GM18951 (cell line): ENCODE data around the gene MAPKBP1.

ENCODE experiments used
- POLR2A ChIP-seq: IDR thresholded peaks from 4 replicates; pipeline ENCODE4 v1.6.1; 2011; ENCODE audit warnings: mild to moderate bottlenecking; ENCODE audit not compliant: insufficient read length, insufficient read depth; ENCODE audit errors: extremely low read depth
- in situ Hi-C: fragments of 300-500 bp; cut with MboI; formaldehyde crosslinking; loops from one replicate; pipeline ENCODE4 v1.12.0; 2022; ENCODE audit warnings: low sequenced_read_pairs, mixed read lengths, inconsistent platforms; ENCODE audit not compliant: unreplicated experiment

Gene MAPKBP1

DNA sequence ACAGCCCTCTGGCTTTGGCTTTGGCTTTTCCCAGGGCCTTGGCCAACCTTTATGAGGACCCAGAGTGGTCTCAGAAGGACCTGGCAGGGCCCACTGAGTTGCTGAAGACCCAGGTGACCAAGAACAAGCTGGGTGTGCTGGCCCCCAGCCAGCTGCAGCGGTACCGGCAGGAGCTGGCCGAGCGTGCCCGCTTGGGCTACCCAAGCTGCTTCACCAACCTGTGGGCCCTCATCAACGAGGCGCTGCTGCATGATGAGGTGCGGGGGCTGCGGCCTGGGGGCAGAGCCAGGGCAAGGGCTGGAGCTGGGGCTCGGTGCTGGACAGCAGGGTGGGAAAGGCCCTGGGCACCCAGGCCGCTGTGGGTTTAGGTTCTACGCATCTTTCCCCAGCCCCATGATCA lies 70.5 kb downstream of the MAPKBP1 start:
- TF ChIP-seq POLR2A: no peak

GRCh38 chr15:41847206-41847605 lies 72.9 kb downstream of the MAPKBP1 start:
- TF ChIP-seq POLR2A: no peak
- in situ Hi-C loops: no loop called here

More for the DNA sequence above, 70.5 kb downstream of the MAPKBP1 start:
- in situ Hi-C loops: no loop called here

DNA sequence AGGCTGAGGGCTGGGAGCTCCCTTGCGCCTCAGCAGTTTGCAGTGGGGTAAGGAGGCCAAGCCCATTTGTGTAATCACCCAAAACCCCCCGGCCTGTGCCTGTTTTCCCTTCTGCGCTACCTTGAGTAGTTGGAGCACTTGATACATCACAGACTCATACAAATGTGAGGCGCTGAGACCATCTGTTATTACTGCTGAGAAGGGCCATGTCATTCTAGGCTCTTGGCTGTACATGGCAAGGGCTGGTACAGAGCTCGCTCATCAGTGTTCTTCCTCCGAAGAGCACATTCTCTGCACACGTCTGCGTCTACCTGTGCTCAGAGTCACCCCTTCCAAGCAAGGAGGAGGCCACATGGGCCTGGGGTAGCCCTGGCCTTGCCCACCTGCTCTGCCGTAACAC lies 73.7 kb downstream of the MAPKBP1 start:
- in situ Hi-C loops: no loop called here
- no peak for TF ChIP-seq POLR2A

DNA sequence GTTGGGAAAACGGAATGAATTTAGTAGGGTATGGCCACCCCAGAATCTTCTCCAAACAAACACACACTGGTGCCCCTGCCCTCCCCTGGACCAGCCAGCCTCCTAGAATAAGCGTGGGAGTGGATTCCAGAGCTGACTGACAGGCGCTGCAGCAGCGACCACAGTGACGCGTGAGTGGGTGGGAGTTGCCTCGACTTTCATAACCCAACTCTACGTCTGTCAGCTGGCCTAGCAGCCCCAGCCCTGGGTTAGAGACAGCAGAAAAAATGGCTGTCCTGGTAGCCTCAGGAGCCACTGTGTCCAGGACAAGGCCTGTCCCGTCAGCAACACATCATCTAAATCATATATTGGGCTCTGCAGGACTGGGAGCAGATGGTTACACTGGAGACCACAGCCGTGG lies 74.3 kb downstream of the MAPKBP1 start:
- no peak for TF ChIP-seq POLR2A
- in situ Hi-C loops: no loop called here

- TF ChIP-seq POLR2A: no peak
- in situ Hi-C loops: no loop called here
Measured at GRCh38 chr15:41849204-41849603, 74.9 kb downstream of the MAPKBP1 start.

DNA sequence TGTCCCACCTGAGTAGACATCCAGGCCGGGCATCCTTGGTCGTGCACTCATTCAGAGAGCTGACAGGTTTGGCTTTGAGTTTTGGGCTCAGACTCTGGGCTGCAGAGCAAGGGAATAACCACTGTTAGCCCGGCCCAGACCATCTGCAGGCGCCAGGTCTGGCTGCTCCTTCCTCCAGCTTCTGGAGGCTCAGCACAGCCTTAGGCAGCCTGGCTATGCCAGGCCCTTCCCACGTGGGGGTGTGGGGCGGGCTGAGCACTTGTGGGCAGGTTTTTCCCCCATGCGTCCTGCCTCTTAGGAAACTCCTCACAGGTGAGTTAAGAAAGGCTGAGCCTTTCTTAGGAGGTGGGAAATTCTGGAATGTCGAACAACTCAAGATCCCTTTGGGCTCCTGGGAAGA lies 75.6 kb downstream of the MAPKBP1 start:
- in situ Hi-C loops: no loop called here
- TF ChIP-seq POLR2A: no peak

GRCh38 chr15:41850482-41851166 lies 76.3 kb downstream of the MAPKBP1 start:
- no peak for TF ChIP-seq POLR2A
- in situ Hi-C loops: no loop called here

- in situ Hi-C loops: no loop called here
- no peak for TF ChIP-seq POLR2A
Measured at GRCh38 chr15:41851167-41851523, 76.9 kb downstream of the MAPKBP1 start.

DNA sequence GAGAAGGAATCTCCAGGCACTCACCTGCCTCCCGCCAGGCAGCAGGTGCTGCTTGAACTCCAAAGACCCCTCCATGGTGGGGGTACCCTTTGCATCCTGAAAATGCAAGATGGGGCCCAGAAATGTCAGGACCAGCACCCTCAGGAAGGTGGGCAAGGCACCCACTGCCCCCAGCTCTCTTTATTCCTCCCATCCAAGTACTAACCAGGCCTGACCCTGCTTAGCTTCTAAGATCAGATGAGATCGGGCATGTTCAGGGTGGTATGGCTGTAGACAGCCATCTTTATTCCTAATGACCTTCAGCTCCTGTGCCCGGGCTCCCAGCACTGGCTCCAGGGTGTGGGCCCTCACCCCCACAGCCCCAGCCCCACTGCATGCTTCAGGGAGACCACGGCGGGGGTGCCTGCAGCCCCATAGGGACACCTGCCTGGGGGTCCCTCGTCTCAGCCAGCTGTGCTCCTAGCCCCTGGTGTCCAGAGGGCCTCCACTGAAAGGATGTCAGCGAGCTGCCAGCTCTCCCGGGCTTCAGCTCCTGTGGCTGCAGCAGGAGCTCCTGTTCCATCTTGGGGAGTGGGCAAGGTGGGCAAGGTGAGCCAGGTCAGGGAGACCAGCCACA lies 77.6 kb downstream of the MAPKBP1 start:
- in situ Hi-C loops: no loop called here
- TF ChIP-seq POLR2A: no peak

GRCh38 chr15:41852736-41853590 lies 78.7 kb downstream of the MAPKBP1 start:
- no peak for TF ChIP-seq POLR2A
- in situ Hi-C loops: no loop called here

- in situ Hi-C loops: no loop called here
- no peak for TF ChIP-seq POLR2A
Measured at GRCh38 chr15:41853831-41854230, 79.5 kb downstream of the MAPKBP1 start.

DNA sequence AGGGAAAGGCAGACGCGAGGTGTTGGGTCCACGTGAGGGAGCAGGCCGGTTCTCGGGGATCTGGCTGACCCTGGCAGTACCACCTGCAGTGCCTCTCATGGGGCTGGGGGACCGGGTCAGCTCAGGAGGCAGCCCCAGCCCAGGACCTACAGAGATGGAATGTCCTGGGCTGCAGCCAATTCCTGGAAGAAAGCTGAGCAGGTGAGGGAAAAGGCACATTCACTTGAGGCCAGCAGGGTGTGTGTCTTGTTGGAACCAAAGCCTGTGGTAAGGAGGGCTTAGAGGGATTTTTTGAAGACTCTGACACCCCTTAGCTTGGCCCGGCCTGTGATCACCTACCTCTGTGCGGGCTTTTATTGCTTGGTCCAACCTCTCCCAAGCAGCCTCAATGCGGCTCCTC lies 80.2 kb downstream of the MAPKBP1 start:
- TF ChIP-seq POLR2A: no peak
- in situ Hi-C loops: no loop called here

DNA sequence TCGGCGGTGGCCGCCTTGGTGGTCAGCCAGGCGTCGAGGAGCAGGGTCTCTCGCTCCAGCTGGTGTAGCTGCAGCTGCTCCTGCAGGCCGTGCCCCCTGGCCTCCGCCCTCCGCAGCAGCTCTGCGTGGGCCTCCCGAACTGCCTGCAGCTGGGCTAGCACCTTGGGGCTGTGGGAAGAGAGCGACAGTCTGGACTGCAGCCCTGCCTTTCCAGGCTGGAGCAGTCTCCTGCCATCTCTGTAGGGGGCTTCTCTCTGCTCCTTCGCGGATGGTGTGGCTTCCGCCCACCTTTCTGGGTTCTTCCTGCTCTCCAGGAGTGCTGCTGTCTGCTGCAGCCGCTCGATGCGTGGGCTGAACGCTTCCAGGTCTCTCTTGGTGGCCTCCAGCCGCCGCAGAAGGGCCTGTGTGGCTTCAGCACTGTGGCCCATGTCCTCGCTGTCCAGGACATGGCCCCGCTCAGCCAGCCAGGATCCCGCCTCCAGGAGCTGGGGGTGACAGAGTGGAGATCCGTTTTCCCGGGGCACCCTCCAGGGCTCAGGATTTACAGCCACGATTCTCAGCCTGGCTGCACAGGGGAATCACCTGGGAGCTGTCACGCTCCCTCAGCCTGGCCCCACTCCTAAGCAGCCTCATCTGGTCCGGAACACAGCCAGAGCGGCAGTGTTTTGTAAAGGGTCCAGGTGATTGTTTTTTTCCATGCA lies 81.1 kb downstream of the MAPKBP1 start:
- in situ Hi-C loops: no loop called here
- no peak for TF ChIP-seq POLR2A

DNA sequence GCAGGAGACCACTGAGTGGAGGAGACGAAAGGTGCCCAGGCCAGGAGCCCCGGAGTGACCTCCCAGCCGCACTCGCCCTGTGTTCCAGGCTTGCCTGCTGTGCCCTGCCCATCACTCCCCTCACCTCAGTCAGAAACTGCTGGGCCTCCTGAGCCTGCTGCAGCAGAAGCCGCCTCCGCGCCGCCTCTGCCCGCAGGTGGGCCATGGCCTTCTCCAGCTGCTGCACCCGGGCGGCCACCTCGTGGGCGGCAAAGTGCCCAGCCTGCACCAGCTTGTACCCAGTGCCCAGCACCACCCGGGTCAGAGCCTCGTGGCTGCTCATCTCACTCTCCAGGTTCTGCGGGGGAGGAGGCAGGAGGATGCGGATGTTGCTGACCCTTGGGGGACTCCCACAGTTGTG lies 82.0 kb downstream of the MAPKBP1 start:
- in situ Hi-C loops: no loop called here
- TF ChIP-seq POLR2A: no peak

DNA sequence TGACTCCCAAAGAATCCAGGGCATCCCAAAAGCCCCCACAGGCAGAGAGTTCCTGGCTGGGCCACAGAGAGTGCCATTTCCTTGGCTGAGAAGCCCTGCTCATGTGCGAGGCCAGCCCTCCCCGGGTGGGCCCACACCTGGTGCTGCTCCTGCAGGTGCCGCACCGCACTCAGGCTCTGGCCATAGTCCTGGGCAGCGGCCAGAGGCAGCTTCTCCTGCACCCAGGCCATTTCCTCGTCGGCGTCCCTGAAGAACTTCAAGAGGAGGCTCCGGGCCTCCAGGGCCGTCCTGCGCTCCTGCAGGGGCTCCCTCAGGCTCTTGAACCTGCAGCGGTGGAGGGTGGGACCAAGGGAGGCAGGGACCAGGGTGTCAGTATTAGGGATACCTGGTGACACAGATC lies 82.4 kb downstream of the MAPKBP1 start:
- TF ChIP-seq POLR2A: no peak
- in situ Hi-C loops: no loop called here
